ENCODE measurements around the gene NMRK2.
"Not testable (repeated sequence)": the region's sequence is repeated elsewhere in the genome, so short reads cannot be mapped to it uniquely, and the experiment has no call there.

The NMRK2 gene

GRCh38 chr19:3954107-3954506 is 21.2 kb downstream of the NMRK2 start:
- no peak overlapping the region for H2BK120ac ChIP-seq (ENCODE audit: low read depth, low read length)
- no peak overlapping the region for H3K14ac ChIP-seq (ENCODE audit: low read length)
- H3K9ac ChIP-seq (ENCODE audit: low read depth, low read length, poor library complexity) = no peak overlapping the region
- no peaks in the 10 kb centered on the region for H3K27me3 ChIP-seq (ENCODE audit: control insufficient read depth in 3 of 3, insufficient read depth in 3 of 3, low read depth in 1 of 3, low read length in 3 of 3)
- no peaks in the 10 kb centered on the region for H3K9me3 ChIP-seq (replicated peaks in 1 of 2; ENCODE audit: control insufficient read depth in 2 of 2, insufficient read depth in 1 of 2, low read depth in 1 of 2, low read length in 2 of 2)
- H3K36me3 ChIP-seq (replicated peaks in 1 of 2; ENCODE audit: control insufficient read depth in 2 of 2, insufficient read depth in 2 of 2, low read length in 2 of 2) = peaks cover 16 to 27% of the 10 kb centered on the region in 2 donors
- no peak for DNase-seq (ENCODE audit: low spot score)
- peaks cover 10% of the 10 kb centered on the region for H3K79me1 ChIP-seq (ENCODE audit: low read depth, low read length)
- no peak overlapping the region for H3K27ac ChIP-seq (replicated peaks; ENCODE audit: low read length)
- no peak overlapping the region for H3K4me3 ChIP-seq (ENCODE audit: low read length in 2 of 2)
- H3K18ac ChIP-seq (ENCODE audit: low read length) = peak overlapping the region; percentile 27
- H2BK15ac ChIP-seq (ENCODE audit: low read length) = no peak overlapping the region
- H4K8ac ChIP-seq (ENCODE audit: low read depth, low read length) = no peak overlapping the region
- H2BK12ac ChIP-seq (ENCODE audit: low read length) = no peak overlapping the region
- H2AK5ac ChIP-seq (ENCODE audit: low read depth, low read length) = no peak overlapping the region
- H3K4me1 ChIP-seq (ENCODE audit: control insufficient read depth in 2 of 2, insufficient read depth in 1 of 2, low read depth in 1 of 2, low read length in 2 of 2) = peaks cover 3 to 9% of the 10 kb centered on the region in 2 donors
- no peak overlapping the region for H2AFZ ChIP-seq (ENCODE audit: low read length)
- H3K23ac ChIP-seq (ENCODE audit: low read depth, low read length, poor library complexity) = peak overlapping the region; percentile 3
- no CpG with 5 or more reads among the region's 12 CpGs for WGBS, 2 donors (ENCODE audit: extremely low coverage in 2 of 2, insufficient read length in 2 of 2, insufficient replicate concordance in 1 of 2)
- H3K4ac ChIP-seq (ENCODE audit: low read length) = no peak overlapping the region
- H4K91ac ChIP-seq (ENCODE audit: low read depth, low read length, poor library complexity) = no peak overlapping the region
- no peak overlapping the region for H2BK5ac ChIP-seq (ENCODE audit: low read length)
- H3K4me2 ChIP-seq (ENCODE audit: insufficient read depth, low read length, poor library complexity, severe bottlenecking) = no peak overlapping the region

- not testable (repeated sequence) for H3K9me3 ChIP-seq (replicated peaks in 1 of 2; ENCODE audit: control insufficient read depth in 2 of 2, insufficient read depth in 1 of 2, low read depth in 1 of 2, low read length in 2 of 2); DNase-seq (ENCODE audit: low spot score); H3K4ac ChIP-seq (ENCODE audit: low read length); H2AFZ ChIP-seq (ENCODE audit: low read length); H3K23ac ChIP-seq (ENCODE audit: low read depth, low read length, poor library complexity); H3K4me2 ChIP-seq (ENCODE audit: insufficient read depth, low read length, poor library complexity, severe bottlenecking); H3K9ac ChIP-seq (ENCODE audit: low read depth, low read length, poor library complexity); H3K18ac ChIP-seq (ENCODE audit: low read length); H2BK5ac ChIP-seq (ENCODE audit: low read length); H3K27me3 ChIP-seq (ENCODE audit: control insufficient read depth in 3 of 3, insufficient read depth in 3 of 3, low read depth in 1 of 3, low read length in 3 of 3); H4K91ac ChIP-seq (ENCODE audit: low read depth, low read length, poor library complexity); H3K4me3 ChIP-seq (ENCODE audit: low read length in 2 of 2); H3K14ac ChIP-seq (ENCODE audit: low read length); H3K27ac ChIP-seq (replicated peaks; ENCODE audit: low read length); H2AK5ac ChIP-seq (ENCODE audit: low read depth, low read length); H2BK12ac ChIP-seq (ENCODE audit: low read length); H2BK15ac ChIP-seq (ENCODE audit: low read length); H3K4me1 ChIP-seq (ENCODE audit: control insufficient read depth in 2 of 2, insufficient read depth in 1 of 2, low read depth in 1 of 2, low read length in 2 of 2); H4K8ac ChIP-seq (ENCODE audit: low read depth, low read length); H2BK120ac ChIP-seq (ENCODE audit: low read depth, low read length)
- H3K36me3 ChIP-seq (replicated peaks in 1 of 2; ENCODE audit: control insufficient read depth in 2 of 2, insufficient read depth in 2 of 2, low read length in 2 of 2) = peaks cover 23 to 38% of the 10 kb centered on the region in 2 donors
- peaks cover 11% of the 10 kb centered on the region for H3K79me1 ChIP-seq (ENCODE audit: low read depth, low read length)
- WGBS, 2 donors (ENCODE audit: extremely low coverage in 2 of 2, insufficient read length in 2 of 2, insufficient replicate concordance in 1 of 2) = 100% methylated on average over 1 of the region's 13 CpGs; no CpG with 5 or more reads in 1 of the 2 donors
Measured at GRCh38 chr19:3955276-3955675, 22.4 kb downstream of the NMRK2 start.

GRCh38 chr19:3955688-3956087 is 22.8 kb downstream of the NMRK2 start:
- H4K8ac ChIP-seq (ENCODE audit: low read depth, low read length) = no peak overlapping the region
- H3K14ac ChIP-seq (ENCODE audit: low read length) = no peak overlapping the region
- H3K9ac ChIP-seq (ENCODE audit: low read depth, low read length, poor library complexity) = no peak overlapping the region
- no peak overlapping the region for H2AK5ac ChIP-seq (ENCODE audit: low read depth, low read length)
- H2BK12ac ChIP-seq (ENCODE audit: low read length) = no peak overlapping the region
- H2AFZ ChIP-seq (ENCODE audit: low read length) = no peak overlapping the region
- H3K27me3 ChIP-seq (ENCODE audit: control insufficient read depth in 3 of 3, insufficient read depth in 3 of 3, low read depth in 1 of 3, low read length in 3 of 3) = no peaks in the 10 kb centered on the region
- no peaks in the 10 kb centered on the region for H3K9me3 ChIP-seq (replicated peaks in 1 of 2; ENCODE audit: control insufficient read depth in 2 of 2, insufficient read depth in 1 of 2, low read depth in 1 of 2, low read length in 2 of 2)
- H2BK120ac ChIP-seq (ENCODE audit: low read depth, low read length) = no peak overlapping the region
- H3K79me1 ChIP-seq (ENCODE audit: low read depth, low read length) = peaks cover 11% of the 10 kb centered on the region
- H3K4me3 ChIP-seq (ENCODE audit: low read length in 2 of 2) = no peak overlapping the region
- no peak overlapping the region for H2BK15ac ChIP-seq (ENCODE audit: low read length)
- no peak overlapping the region for H3K4me2 ChIP-seq (ENCODE audit: insufficient read depth, low read length, poor library complexity, severe bottlenecking)
- no peak overlapping the region for H3K27ac ChIP-seq (replicated peaks; ENCODE audit: low read length)
- no peak overlapping the region for H3K4ac ChIP-seq (ENCODE audit: low read length)
- H3K36me3 ChIP-seq (replicated peaks in 1 of 2; ENCODE audit: control insufficient read depth in 2 of 2, insufficient read depth in 2 of 2, low read length in 2 of 2) = peaks cover 25 to 42% of the 10 kb centered on the region in 2 donors
- no peak overlapping the region for H3K23ac ChIP-seq (ENCODE audit: low read depth, low read length, poor library complexity)
- no CpG with 5 or more reads among the region's 10 CpGs for WGBS, 2 donors (ENCODE audit: extremely low coverage in 2 of 2, insufficient read length in 2 of 2, insufficient replicate concordance in 1 of 2)
- H3K18ac ChIP-seq (ENCODE audit: low read length) = no peak overlapping the region
- peaks cover 3 to 9% of the 10 kb centered on the region in 2 donors for H3K4me1 ChIP-seq (ENCODE audit: control insufficient read depth in 2 of 2, insufficient read depth in 1 of 2, low read depth in 1 of 2, low read length in 2 of 2)
- no peak overlapping the region for H4K91ac ChIP-seq (ENCODE audit: low read depth, low read length, poor library complexity)
- no peak for DNase-seq (ENCODE audit: low spot score)
- H2BK5ac ChIP-seq (ENCODE audit: low read length) = no peak overlapping the region

DNA sequence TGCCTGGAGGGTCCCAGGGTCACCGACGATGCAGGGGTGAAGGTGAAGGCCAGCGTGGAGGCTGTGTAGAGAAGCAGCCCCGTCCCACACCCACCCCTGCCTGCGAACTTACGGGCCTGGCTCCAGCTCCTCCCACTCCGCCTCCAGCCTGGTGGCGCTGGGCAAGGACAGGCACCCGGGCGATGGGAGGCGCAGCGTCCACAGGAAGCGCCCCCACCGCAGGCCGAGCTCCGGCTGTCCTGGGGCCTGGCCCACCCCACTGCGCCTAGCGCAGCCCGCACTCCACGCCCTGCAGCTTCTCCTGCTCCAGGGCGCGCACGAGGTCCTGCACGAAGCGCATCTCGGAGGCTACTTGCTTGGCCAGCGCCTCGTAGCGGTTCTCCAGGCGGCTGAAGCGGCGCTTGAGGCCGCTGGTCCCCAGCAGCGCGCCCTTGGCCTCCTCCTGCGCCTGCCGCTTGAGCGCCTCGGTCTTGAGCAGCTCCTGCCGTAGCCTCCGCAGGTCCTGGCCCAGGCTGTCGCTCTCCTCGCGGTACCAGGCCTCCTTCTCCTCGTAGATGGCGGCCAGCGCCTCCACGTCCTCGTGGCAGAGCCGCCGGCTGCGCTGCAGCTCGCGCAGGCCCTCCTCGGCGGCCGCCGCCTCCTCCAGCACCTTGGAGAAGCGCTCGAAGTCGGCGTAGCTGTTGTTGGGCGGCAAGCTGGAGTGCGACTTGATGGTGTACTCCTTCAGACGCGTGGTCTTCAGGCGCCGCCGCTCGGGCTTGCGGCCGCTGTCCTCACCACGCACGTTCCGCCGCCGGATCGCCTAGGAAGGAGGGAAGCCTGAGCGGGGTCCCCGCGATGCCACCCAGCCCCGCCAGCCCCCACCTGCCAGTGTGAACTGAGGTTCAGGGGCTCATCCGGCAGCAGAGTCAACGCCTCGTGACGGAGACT is 26.2 kb downstream of the NMRK2 start:
- no CpG with 5 or more reads among the region's 86 CpGs for WGBS, 2 donors (ENCODE audit: extremely low coverage in 2 of 2, insufficient read length in 2 of 2, insufficient replicate concordance in 1 of 2)
- Histone ChIP-seq H4K91ac (ENCODE audit: low read depth, low read length, poor library complexity) (no peak overlapping the region), H3K4me3 (ENCODE audit: low read length in 2 of 2) (no peak overlapping the region), H4K8ac (ENCODE audit: low read depth, low read length) (no peak overlapping the region), H2BK5ac (ENCODE audit: low read length) (no peak overlapping the region), H3K9ac (ENCODE audit: low read depth, low read length, poor library complexity) (no peak overlapping the region), H3K27me3 (ENCODE audit: control insufficient read depth in 3 of 3, insufficient read depth in 3 of 3, low read depth in 1 of 3, low read length in 3 of 3) (no peaks in the 10 kb centered on the region), H3K9me3 (replicated peaks in 1 of 2; ENCODE audit: control insufficient read depth in 2 of 2, insufficient read depth in 1 of 2, low read depth in 1 of 2, low read length in 2 of 2) (peaks cover 0 to 2% of the 10 kb centered on the region in 2 donors), H2AK5ac (ENCODE audit: low read depth, low read length) (no peak overlapping the region), H2BK12ac (ENCODE audit: low read length) (no peak overlapping the region), H2BK120ac (ENCODE audit: low read depth, low read length) (no peak overlapping the region), H3K4me2 (ENCODE audit: insufficient read depth, low read length, poor library complexity, severe bottlenecking) (no peak overlapping the region), H2AFZ (ENCODE audit: low read length) (no peak overlapping the region), H3K4me1 (ENCODE audit: control insufficient read depth in 2 of 2, insufficient read depth in 1 of 2, low read depth in 1 of 2, low read length in 2 of 2) (no peaks in the 10 kb centered on the region), H3K14ac (ENCODE audit: low read length) (peak overlapping the region; percentile 71), H3K79me1 (ENCODE audit: low read depth, low read length) (peaks cover 22% of the 10 kb centered on the region), H3K36me3 (replicated peaks in 1 of 2; ENCODE audit: control insufficient read depth in 2 of 2, insufficient read depth in 2 of 2, low read length in 2 of 2) (peaks cover 51 to 72% of the 10 kb centered on the region in 2 donors), H3K18ac (ENCODE audit: low read length) (no peak overlapping the region), H3K4ac (ENCODE audit: low read length) (no peak overlapping the region), H2BK15ac (ENCODE audit: low read length) (no peak overlapping the region), H3K23ac (ENCODE audit: low read depth, low read length, poor library complexity) (peak overlapping the region; percentile 80), H3K27ac (replicated peaks; ENCODE audit: low read length) (no peak overlapping the region)
- no peak for DNase-seq (ENCODE audit: low spot score)
